HL-60 (cell line): ENCODE measurements around the gene BRSK1.

ENCODE experiments used
- DNase-seq, 2 experiments: peaks; one replicate each; pipeline ENCODE4 v3.0.0-alpha.2; 2010 to 2020; ENCODE audit warnings: low read depth in 1 of 2, low spot score in 1 of 2
- H3K27ac ChIP-seq: fragments of 250-450 bp; sonication (Bioruptor Pico); replicated peaks from 2 replicates; pipeline ENCODE4 v1.5.1; 2020; ENCODE audit warnings: mild to moderate bottlenecking, moderate library complexity
- H3K27me3 ChIP-seq: fragments of 250-450 bp; sonication (Bioruptor Pico); 2 replicates; pipeline ENCODE4 v1.5.1; 2021; ENCODE audit warnings: mild to moderate bottlenecking, moderate library complexity; ENCODE audit not compliant: insufficient read depth, poor library complexity, severe bottlenecking
- H3K4me3 ChIP-seq: replicated peaks from 2 replicates; pipeline ENCODE4 v1.5.1; 2011; ENCODE audit warnings: mild to moderate bottlenecking, control low read depth, low read length; ENCODE audit not compliant: insufficient read depth
- CTCF ChIP-seq: IDR thresholded peaks from one replicate; pipeline ENCODE4 v1.5.1; 2011; ENCODE audit warnings: low read length, control low read depth, inconsistent platforms; ENCODE audit not compliant: insufficient read depth
- GABPA ChIP-seq: IDR thresholded peaks from 2 replicates; pipeline ENCODE4 v1.6.1; 2012; ENCODE audit warnings: low read depth
- POLR2AphosphoS5 ChIP-seq: IDR thresholded peaks from 2 replicates; pipeline ENCODE4 v1.6.1; 2012; ENCODE audit warnings: low read depth
- REST ChIP-seq: IDR thresholded peaks from 2 replicates; pipeline ENCODE4 v1.6.1; 2012; ENCODE audit warnings: low read depth; ENCODE audit not compliant: insufficient replicate concordance
- SPI1 ChIP-seq: IDR thresholded peaks from 2 replicates; pipeline ENCODE4 v1.6.1; 2012; ENCODE audit warnings: low read depth, mild to moderate bottlenecking, borderline replicate concordance

Gene BRSK1

GRCh38 chr19:55353803-55354697 lies 70.3 kb downstream of the BRSK1 start:
- Histone ChIP-seq H3K27me3 (peaks cover 23% of the 10 kb centered on the region), H3K4me3 (peak overlapping the region; percentile 15), H3K27ac (no peak overlapping the region)
- TF ChIP-seq SPI1: no peak
- no peak for TF ChIP-seq GABPA
- TF ChIP-seq CTCF: no peak
- no peak for TF ChIP-seq POLR2AphosphoS5
- no peak for TF ChIP-seq REST
- DNase-seq: no peak

- TF ChIP-seq CTCF: no peak
- no peak for TF ChIP-seq SPI1
- TF ChIP-seq REST: no peak
- TF ChIP-seq GABPA: no peak
- no peak for TF ChIP-seq POLR2AphosphoS5
- Histone ChIP-seq H3K4me3 (peak within 1 kb of the TSS; percentile 15), H3K27ac (no peak within 1 kb of the TSS), H3K27me3 (peaks cover 23% of the 10 kb centered on the region)
- no peak for DNase-seq
These were observed 71.0 kb downstream of the BRSK1 start, which contains the start of gene COX6B2 for GRCh38 chr19:55354698-55355212. COX6B2 (minus strand) TSS chr19:55354719; CDS start chr19:55354521, 198 bp downstream.

- DNase-seq: no peak
- Histone ChIP-seq H3K4me3 (no peak overlapping the region), H3K27me3 (peaks cover 23% of the 10 kb centered on the region), H3K27ac (no peak overlapping the region)
- TF ChIP-seq CTCF: no peak
- no peak for TF ChIP-seq REST
- no peak for TF ChIP-seq GABPA
- no peak for TF ChIP-seq POLR2AphosphoS5
- TF ChIP-seq SPI1: no peak
These were observed 71.5 kb downstream of the BRSK1 start for GRCh38 chr19:55355213-55355821.
